GM12878 (cell line): Measurements from ENCODE around the gene ANO2. TPM values are rescaled to one million over a fixed set of nuclear protein-coding genes. Genes with fewer than 3 reads are reported as not detected.

Source experiments
- ATAC-seq: fragments of 200-7000 bp; cut with Tn5 transposase; 3 replicates; pipeline ENCODE4 v1.9.1; 2020; ENCODE audit warnings: mild to moderate bottlenecking, moderate library complexity
- BruUV-seq: library from RNA; stranded (reverse); fragments of 400-500 nt; replicated peaks from 2 replicates; lab custom pipeline; 2021; lab: Mats Ljungman, UMichigan
- CTCF ChIA-PET: fragments of 300-600 bp; sonication (Branson Sonifier 250); formaldehyde crosslinking; extraction: SDS; loops from one replicate; lab custom pipeline; 2021; ENCODE audit warnings: inconsistent platforms; lab: Yijun Ruan, JAX
- POLR2A ChIA-PET: fragments of 350-600 bp; formaldehyde crosslinking; extraction: SDS; loops from one replicate; lab custom pipeline; 2021; ENCODE audit warnings: inconsistent platforms; lab: Charles Lee
- RAD21 ChIA-PET: fragments of 300-600 bp; sonication (Branson Sonifier 250); formaldehyde crosslinking; loops from one replicate; lab custom pipeline; 2023; ENCODE audit warnings: antibody characterized with exemption; ENCODE audit not compliant: unreplicated experiment; lab: Charles Lee
- SMC1A ChIA-PET: fragments of 300-600 bp; sonication (Branson Sonifier 250); formaldehyde crosslinking; loops from one replicate; lab custom pipeline; 2023; ENCODE audit not compliant: unreplicated experiment, uncharacterized antibody; lab: Charles Lee
- DNase-seq: peaks from one replicate; pipeline ENCODE4 v3.0.0-alpha.2; 2011; ENCODE audit warnings: low read depth, low spot score
- FAIRE-seq: peaks from 3 replicates; lab custom pipeline; 2011; peaks lifted over from hg19 to GRCh38; lab: Jason Lieb, UNC
- H2AFZ ChIP-seq: 2 replicates; pipeline ENCODE4 v1.6.0; 2011; ENCODE audit warnings: low read depth, low read length, control low read depth; ENCODE audit not compliant: control insufficient read depth
- H3K27ac ChIP-seq: 2 replicates; pipeline ENCODE4 v1.5.1; 2011; ENCODE audit warnings: control low read depth; ENCODE audit not compliant: control insufficient read depth, insufficient read depth
- H3K27me3 ChIP-seq, 2 experiments: replicated peaks in 1 of 2; 2 replicates each; pipeline versions ENCODE4 v1.6.0 to v1.6.1; 2011; ENCODE audit warnings: low read length in 1 of 2; ENCODE audit not compliant: control insufficient read depth in 2 of 2, insufficient read depth in 2 of 2
- H3K36me3 ChIP-seq, 2 experiments: 2 replicates each; pipeline ENCODE4 v1.5.1; 2011; ENCODE audit warnings: low read length in 1 of 2; ENCODE audit not compliant: control insufficient read depth in 2 of 2, insufficient read depth in 2 of 2
- H3K4me1 ChIP-seq: 2 replicates; pipeline ENCODE4 v1.6.1; 2011; ENCODE audit warnings: mild to moderate bottlenecking, low read length, moderate library complexity, mixed read lengths; ENCODE audit not compliant: control insufficient read depth, insufficient read depth
- H3K4me2 ChIP-seq: 2 replicates; pipeline ENCODE4 v1.6.0; 2011; ENCODE audit warnings: control low read depth; ENCODE audit not compliant: control insufficient read depth, insufficient read depth
- H3K4me3 ChIP-seq: fragments of 200-600 bp; sonication (generic); 2 replicates; pipeline ENCODE4 v1.5.1; 2016
- H3K79me2 ChIP-seq: 2 replicates; pipeline ENCODE4 v1.6.0; 2011; ENCODE audit warnings: low read length; ENCODE audit not compliant: control insufficient read depth, insufficient read depth
- H3K9ac ChIP-seq: 2 replicates; pipeline ENCODE4 v1.8.0; 2011; ENCODE audit warnings: low read length, control low read depth, mixed read lengths; ENCODE audit not compliant: control insufficient read depth, insufficient read depth
- H3K9me3 ChIP-seq: replicated peaks from 3 replicates; pipeline ENCODE4 v1.5.1; 2011; ENCODE audit warnings: mild to moderate bottlenecking, low read length; ENCODE audit not compliant: control insufficient read depth, insufficient read depth
- H4K20me1 ChIP-seq: 2 replicates; pipeline ENCODE4 v1.6.0; 2011; ENCODE audit not compliant: control insufficient read depth, insufficient read depth
- BMI1 ChIP-seq: fragments of 450-650 bp; IDR thresholded peaks from 2 replicates; pipeline ENCODE4 v1.6.1; 2016; ENCODE audit warnings: mild to moderate bottlenecking, moderate library complexity, borderline replicate concordance
- CBFB ChIP-seq: IDR thresholded peaks from 2 replicates; pipeline ENCODE4 v1.6.1; 2016; ENCODE audit warnings: antibody characterized with exemption, low read depth
- EZH2 ChIP-seq: IDR thresholded peaks from 2 replicates; pipeline ENCODE4 v1.6.1; 2012; ENCODE audit warnings: low read depth, mild to moderate bottlenecking, control low read depth, inconsistent platforms, low read length, borderline replicate concordance; ENCODE audit not compliant: control insufficient read depth
- GATAD2B ChIP-seq: fragments of 450-650 bp; conservative IDR thresholded peaks from 2 replicates; pipeline ENCODE4 v1.6.1; 2017; ENCODE audit warnings: low read depth, mild to moderate bottlenecking, moderate library complexity
- HSF1 ChIP-seq: fragments of 150-350 bp; IDR thresholded peaks from 2 replicates; pipeline ENCODE4 v1.6.1; 2014; ENCODE audit warnings: mild to moderate bottlenecking, low read depth, low read length
- IRF5 ChIP-seq: fragments of 450-650 bp; IDR thresholded peaks from 2 replicates; pipeline ENCODE4 v1.6.1; 2017; ENCODE audit warnings: borderline replicate concordance
- KAT2A ChIP-seq: conservative IDR thresholded peaks from 2 replicates; pipeline ENCODE4 v1.6.1; 2011; ENCODE audit warnings: low read depth, low read length; ENCODE audit not compliant: control insufficient read depth
- MLLT1 ChIP-seq: fragments of 450-650 bp; IDR thresholded peaks from 2 replicates; pipeline ENCODE4 v1.6.1; 2016; ENCODE audit warnings: mild to moderate bottlenecking
- MTA2 ChIP-seq: fragments of 450-650 bp; IDR thresholded peaks from 2 replicates; pipeline ENCODE4 v1.6.1; 2016; ENCODE audit warnings: low read depth, mild to moderate bottlenecking, moderate library complexity
- RAD51 ChIP-seq: fragments of 450-650 bp; IDR thresholded peaks from 2 replicates; pipeline ENCODE4 v1.6.1; 2016; ENCODE audit warnings: moderate library complexity, mild to moderate bottlenecking, inconsistent platforms
- ZBTB11 ChIP-seq: fragments of 450-650 bp; formaldehyde crosslinking; IDR thresholded peaks from 2 replicates; pipeline ENCODE4 v1.5.0; 2022; ENCODE audit warnings: mild to moderate bottlenecking, missing genetic modification characterization
- ZNF592 ChIP-seq: fragments of 450-650 bp; IDR thresholded peaks from 2 replicates; pipeline ENCODE4 v1.6.1; 2017; ENCODE audit warnings: mild to moderate bottlenecking, moderate library complexity
- WGBS: methylation state at CpG from one replicate; pipeline ENCODE4 v1.1.6; 2016; ENCODE audit warnings: low lambda C conversion rate; ENCODE audit not compliant: insufficient replicate concordance, insufficient coverage; ENCODE audit errors: missing lambda C conversion rate; 5-methylcytosine and 5-hydroxymethylcytosine counted together
- in situ Hi-C: fragments of 300-500 bp; cut with MboI; formaldehyde crosslinking; loops from 9 replicates; pipeline ENCODE4 v1.14.3; 2018; ENCODE audit warnings: mixed read lengths
- intact Hi-C: fragments of 100-400 bp; cut with micrococcal nuclease; formaldehyde crosslinking; loops from one replicate; pipeline ENCODE4 v1.14.2; 2022; ENCODE audit not compliant: unreplicated experiment
- polyA plus RNA-seq, 11 experiments: library from polyadenylated mRNA; depleted of rRNA in 4 of 11; unstranded in 6 of 11; stranded (reverse) in 5 of 11; fragments of >200 nt; fragmentation: Nextera tagmentation in 4 of 11; fragmentation: Illumina TruSeq in 1 of 11; extraction: Ambion mirVana in 4 of 11; extraction: Trizol in 1 of 11; gene quantifications; 1 replicate in 1 of 11; 2 replicates in 10 of 11; pipeline versions ENCODE4 v1.2.1 to v1.2.3, GENCODE V29; 2011 to 2016; ENCODE audit warnings: inconsistent platforms in 2 of 11, missing spikeins in 2 of 11, low read depth in 1 of 11
- total RNA-seq, 4 experiments: library from RNA; depleted of rRNA in 3 of 4; stranded (reverse); fragments of >200 nt in 3 of 4; fragmentation: Illumina TruSeq in 1 of 4; extraction: Trizol in 1 of 4; gene quantifications; 2 replicates each; pipeline versions ENCODE4 v1.2.1 to v1.2.3, GENCODE V29; 2013 to 2021

ANO2 gene
- total and polyA plus RNA-seq, 10 of the 15 experiments (the other 5 are each of a cell fraction or from before 2014, with no cell fraction given) = not detected

GRCh38 chr12:5901416-5901815 is 43.6 kb downstream of the ANO2 start:
- in situ Hi-C loops (no loop called here), intact Hi-C loops (no loop called here)
- no TSS peak for BruUV-seq
- Histone ChIP-seq H4K20me1 (no peaks in the 10 kb centered on the region), H3K79me2 (no peaks in the 10 kb centered on the region), H2AFZ (no peak overlapping the region), H3K4me2 (no peak overlapping the region), H3K9ac (no peak overlapping the region), H3K4me3 (no peak overlapping the region), H3K9me3 (no peaks in the 10 kb centered on the region), H3K4me1 (no peaks in the 10 kb centered on the region), H3K36me3 (no peaks in the 10 kb centered on the region), H3K27me3 (peaks cover 0 to 3% of the 10 kb centered on the region in 2 experiments; a peak in 1 of 4 replicates), H3K27ac (no peak overlapping the region)
- RAD21 ChIA-PET = interaction anchor here (1.0 kb wide), 1 partner anchor 13 kb away, joined by 3 read pairs; no protein-coding TSS in a partner anchor
- DNase-seq (no peak), ATAC-seq (no peak), FAIRE-seq (no peak)
- SMC1A ChIA-PET = no interaction called here
- CTCF ChIA-PET = interaction anchor here (1.1 kb wide), 1 partner anchor 156 kb away, joined by 3 read pairs; no protein-coding TSS in a partner anchor
- 21% methylated on average over 6 of the region's 6 CpGs for WGBS
- POLR2A ChIA-PET = no interaction called here
- TF ChIP-seq MLLT1 = no peak
- no peak for TF ChIP-seq ZNF592
- no peak for TF ChIP-seq BMI1
- no peak for TF ChIP-seq MTA2
- no peak for TF ChIP-seq KAT2A
- TF ChIP-seq EZH2 = no peak
- TF ChIP-seq RAD51 = no peak
- no peak for TF ChIP-seq ZBTB11 (CRISPR knock-in tag)
- TF ChIP-seq GATAD2B = no peak
- no peak for TF ChIP-seq IRF5
- TF ChIP-seq CBFB = no peak
- TF ChIP-seq HSF1 = no peak
